ENCODE data around the gene MCM9. TPM values are rescaled to one million over a fixed set of nuclear protein-coding genes. Genes with fewer than 3 reads are reported as not detected.

MCM9 gene
- total and polyA plus RNA-seq, 12 donors, result 1.5 to 7.8 (median 5.2) TPM

GRCh38 chr6:118815495-118815894 is 119.5 kb downstream of the MCM9 start:
- H3K27me3 ChIP-seq, result no peaks in the 10 kb centered on the region
- no peak overlapping the region for H3K4me3 ChIP-seq
- TF ChIP-seq CTCF (IDR thresholded peaks at IDR 0.05), result no peak
- peaks cover 0 to 4% (median 0%) of the 10 kb centered on the region in 9 donors for H3K4me1 ChIP-seq
- intact Hi-C loops (cut with DNase I), result no loop called here
- WGBS, 2 donors, result 94 to 97% methylated on average over 2 of the region's 2 CpGs
- ATAC-seq (no peak), DNase-seq (no peak)
- no peak overlapping the region for H3K27ac ChIP-seq
- H3K36me3 ChIP-seq, result peaks cover 0 to 48% (median 0%) of the 10 kb centered on the region in 9 donors
- H3K9me3 ChIP-seq, result no peaks in the 10 kb centered on the region

GRCh38 chr6:118813775-118814174 is 121.2 kb downstream of the MCM9 start:
- Histone ChIP-seq H3K4me1 (peaks cover 0 to 21% (median 0%) of the 10 kb centered on the region in 9 donors), H3K9me3 (no peaks in the 10 kb centered on the region), H3K36me3 (peaks cover 0 to 49% (median 0%) of the 10 kb centered on the region in 9 donors), H3K27ac (no peak overlapping the region), H3K27me3 (no peaks in the 10 kb centered on the region), H3K4me3 (no peak overlapping the region)
- intact Hi-C loops (cut with DNase I), result no loop called here
- no peak for TF ChIP-seq CTCF (IDR thresholded peaks at IDR 0.05)
- ATAC-seq, result no peak
- 89 to 96% methylated on average over 2 of the region's 2 CpGs for WGBS, 2 donors
- no peak for DNase-seq

GRCh38 chr6:118812970-118813369 is 122.0 kb downstream of the MCM9 start:
- H3K9me3 ChIP-seq, result no peaks in the 10 kb centered on the region
- peaks cover 0 to 49% (median 0%) of the 10 kb centered on the region in 9 donors for H3K36me3 ChIP-seq
- no peak for ATAC-seq
- TF ChIP-seq CTCF (IDR thresholded peaks at IDR 0.05), result no peak
- no peak overlapping the region for H3K4me3 ChIP-seq
- H3K4me1 ChIP-seq, result peaks cover 0 to 27% (median 0%) of the 10 kb centered on the region in 9 donors
- no peak for DNase-seq
- no peak overlapping the region for H3K27ac ChIP-seq
- intact Hi-C loops (cut with DNase I), result no loop called here
- 95 to 97% methylated on average over 1 of the region's 1 CpG for WGBS, 2 donors
- no peaks in the 10 kb centered on the region for H3K27me3 ChIP-seq

GRCh38 chr6:118810420-118811027 is 124.4 kb downstream of the MCM9 start:
- WGBS, 2 donors, result 83% methylated on average over 4 of the region's 4 CpGs
- Histone ChIP-seq H3K4me1 (peaks cover 0 to 27% (median 0%) of the 10 kb centered on the region in 9 donors), H3K9me3 (no peaks in the 10 kb centered on the region), H3K4me3 (no peak overlapping the region), H3K36me3 (peaks cover 0 to 38% (median 0%) of the 10 kb centered on the region in 9 donors), H3K27me3 (no peaks in the 10 kb centered on the region), H3K27ac (peak overlapping the region in 1 of 10 donors; percentile 58)
- ATAC-seq (peak in 2 of 8 donors; percentile 45 to 50), DNase-seq (no peak)
- no peak for TF ChIP-seq CTCF (IDR thresholded peaks at IDR 0.05)
- intact Hi-C loops (cut with DNase I), result no loop called here

All from heart right ventricle (tissue), 16 donors.